H9 (cell line): ENCODE measurements around the gene KICS2. TPM values are rescaled to one million over a fixed set of nuclear protein-coding genes. Genes with fewer than 3 reads are reported as not detected.

Experiments
- DNase-seq: peaks from one replicate; pipeline ENCODE4 v3.0.0-alpha.2; 2017
- H2AFZ ChIP-seq: one replicate; pipeline ENCODE4 v1.6.1; 2013; ENCODE audit warnings: mild to moderate bottlenecking, low read length, control low read depth, moderate library complexity
- H2AK5ac ChIP-seq: 2 replicates; pipeline ENCODE4 v1.6.1; 2013; ENCODE audit warnings: low read length, control low read depth, mixed read lengths; ENCODE audit not compliant: insufficient read length
- H2BK120ac ChIP-seq: one replicate; pipeline ENCODE4 v1.6.1; 2013; ENCODE audit warnings: low read depth, mild to moderate bottlenecking, low read length, control low read depth, inconsistent platforms; ENCODE audit not compliant: poor library complexity, severe bottlenecking
- H2BK12ac ChIP-seq: 2 replicates; pipeline ENCODE4 v1.6.1; 2013; ENCODE audit warnings: low read length, control low read depth, mixed read lengths, low read depth; ENCODE audit not compliant: insufficient read length
- H2BK15ac ChIP-seq: 2 replicates; pipeline ENCODE4 v1.6.1; 2013; ENCODE audit warnings: low read depth, low read length, control low read depth
- H2BK20ac ChIP-seq: one replicate; pipeline ENCODE4 v1.6.1; 2013; ENCODE audit warnings: low read depth, mild to moderate bottlenecking, low read length, control low read depth, inconsistent platforms; ENCODE audit not compliant: poor library complexity, severe bottlenecking
- H2BK5ac ChIP-seq: 2 replicates; pipeline ENCODE4 v1.6.1; 2013; ENCODE audit warnings: low read length, control low read depth, mixed read lengths; ENCODE audit not compliant: insufficient read length
- H3K14ac ChIP-seq: 2 replicates; pipeline ENCODE4 v1.6.1; 2013; ENCODE audit warnings: low read length, control low read depth; ENCODE audit not compliant: insufficient read depth
- H3K18ac ChIP-seq: 2 replicates; pipeline ENCODE4 v1.6.1; 2013; ENCODE audit warnings: low read depth, mild to moderate bottlenecking, mixed read lengths, low read length, control low read depth; ENCODE audit not compliant: insufficient read length
- H3K23ac ChIP-seq: 2 replicates; pipeline ENCODE4 v1.6.1; 2013; ENCODE audit warnings: low read length, control low read depth, mixed read lengths, low read depth; ENCODE audit not compliant: insufficient read length
- H3K23me2 ChIP-seq: 2 replicates; pipeline ENCODE4 v1.6.1; 2013; ENCODE audit warnings: low read depth, mild to moderate bottlenecking, mixed read lengths, low read length, control low read depth; ENCODE audit not compliant: insufficient read length, poor library complexity, severe bottlenecking
- H3K27ac ChIP-seq: 2 replicates; pipeline ENCODE4 v1.5.1; 2013; ENCODE audit warnings: low read length, control low read depth, mixed read lengths, low read depth; ENCODE audit not compliant: insufficient read length
- H3K27me3 ChIP-seq: 2 replicates; pipeline ENCODE4 v1.6.1; 2013; ENCODE audit warnings: low read length, control low read depth, inconsistent platforms; ENCODE audit not compliant: insufficient read depth
- H3K4ac ChIP-seq: 2 replicates; pipeline ENCODE4 v1.6.1; 2013; ENCODE audit warnings: low read depth, mild to moderate bottlenecking, control low read depth, inconsistent platforms, low read length, moderate library complexity
- H3K4me1 ChIP-seq: 2 replicates; pipeline ENCODE4 v1.6.1; 2013; ENCODE audit warnings: low read length, control low read depth, inconsistent platforms; ENCODE audit not compliant: insufficient read depth
- H3K4me2 ChIP-seq: 2 replicates; pipeline ENCODE4 v1.6.1; 2013; ENCODE audit warnings: low read length, control low read depth, mixed read lengths; ENCODE audit not compliant: insufficient read length, insufficient read depth
- H3K56ac ChIP-seq: 2 replicates; pipeline ENCODE4 v1.6.1; 2013; ENCODE audit warnings: low read depth, mild to moderate bottlenecking, mixed read lengths, low read length, control low read depth; ENCODE audit not compliant: insufficient read length
- H3K79me1 ChIP-seq: 2 replicates; pipeline ENCODE4 v1.6.1; 2013; ENCODE audit warnings: low read depth, mild to moderate bottlenecking, moderate library complexity, low read length, control low read depth, inconsistent platforms; ENCODE audit not compliant: insufficient read depth, poor library complexity, severe bottlenecking
- H3K79me2 ChIP-seq: 2 replicates; pipeline ENCODE4 v1.6.1; 2013; ENCODE audit warnings: low read length, control low read depth, inconsistent platforms; ENCODE audit not compliant: insufficient read depth
- H3K9ac ChIP-seq: 2 replicates; pipeline ENCODE4 v1.6.1; 2013; ENCODE audit warnings: low read length, control low read depth, mixed read lengths; ENCODE audit not compliant: insufficient read length; ENCODE audit errors: extremely low read depth
- H3K9me3 ChIP-seq: one replicate; pipeline ENCODE4 v1.6.1; 2013; ENCODE audit warnings: low read depth, low read length, inconsistent platforms; ENCODE audit not compliant: control insufficient read depth
- H3T11ph ChIP-seq: one replicate; pipeline ENCODE4 v1.6.1; 2013; ENCODE audit warnings: mild to moderate bottlenecking, low read length, control low read depth, inconsistent platforms
- H4K20me1 ChIP-seq: one replicate; pipeline ENCODE4 v1.6.1; 2013; ENCODE audit not compliant: control insufficient read depth, insufficient read length, insufficient read depth
- H4K5ac ChIP-seq: 2 replicates; pipeline ENCODE4 v1.6.1; 2013; ENCODE audit warnings: low read depth, mild to moderate bottlenecking, mixed read lengths, low read length, control low read depth; ENCODE audit not compliant: insufficient read length
- H4K8ac ChIP-seq: replicated peaks from 2 replicates; pipeline ENCODE4 v1.6.1; 2013; ENCODE audit warnings: low read length, control low read depth, mixed read lengths, low read depth; ENCODE audit not compliant: insufficient read length
- H4K91ac ChIP-seq: 2 replicates; pipeline ENCODE4 v1.6.1; 2013; ENCODE audit warnings: low read depth, mild to moderate bottlenecking, moderate library complexity, mixed read lengths, low read length, control low read depth; ENCODE audit not compliant: insufficient read length
- H3K27ac Mint-ChIP-seq, 3 experiments: 2 replicates in 2 of 3; 3 replicates in 1 of 3; pipeline ENCODE4 v1.8.0; 2020 to 2021; ENCODE audit warnings: mixed read lengths in 3 of 3, mild to moderate bottlenecking in 1 of 3, moderate library complexity in 1 of 3
- H3K27me3 Mint-ChIP-seq: 2 replicates; pipeline ENCODE4 v1.8.0; 2021; ENCODE audit warnings: low read depth, mild to moderate bottlenecking, moderate library complexity, mixed read lengths
- H3K36me3 Mint-ChIP-seq, 3 experiments: 2 replicates in 2 of 3; 3 replicates in 1 of 3; pipeline ENCODE4 v1.8.0; 2020 to 2021; ENCODE audit warnings: low read depth in 3 of 3, mixed read lengths in 3 of 3; ENCODE audit not compliant: insufficient read depth in 1 of 3
- H3K4me1 Mint-ChIP-seq, 2 experiments: 2 replicates each; pipeline ENCODE4 v1.8.0; 2020; ENCODE audit warnings: mixed read lengths in 2 of 2
- H3K4me3 Mint-ChIP-seq, 2 experiments: 2 replicates in 1 of 2; 3 replicates in 1 of 2; pipeline ENCODE4 v1.8.0; 2020 to 2021; ENCODE audit warnings: mild to moderate bottlenecking in 2 of 2, mixed read lengths in 2 of 2, moderate library complexity in 1 of 2
- H3K9me3 Mint-ChIP-seq, 2 experiments: 2 replicates in 1 of 2; 3 replicates in 1 of 2; pipeline ENCODE4 v1.8.0; 2020; ENCODE audit warnings: mild to moderate bottlenecking in 2 of 2, mixed read lengths in 2 of 2, moderate library complexity in 1 of 2
- CTCF ChIP-seq: fragments of 200-600 bp; sonication (generic); conservative IDR thresholded peaks from 3 replicates; pipeline ENCODE4 v1.8.0; 2021; ENCODE audit warnings: antibody characterized with exemption, mild to moderate bottlenecking
- WGBS: extraction: QIAGEN DNeasy Blood & Tissue Kit; methylation state at CpG from one replicate; pipeline ENCODE4 v1.1.7; 2013; ENCODE audit warnings: missing lambda C conversion rate, low lambda C conversion rate, mixed read lengths; ENCODE audit not compliant: insufficient read length; ENCODE audit errors: extremely low coverage; 5-methylcytosine and 5-hydroxymethylcytosine counted together
- total RNA-seq: library from RNA; stranded (reverse); gene quantifications from 2 replicates; pipeline ENCODE4 v1.2.1, GENCODE V29; 2021

The KICS2 gene
- total RNA-seq, 1 experiment from 2014 or later, result 7.3 TPM

GRCh38 chr12:64184216-64184615 is 37.9 kb downstream of the KICS2 start:
- H3K4me1 ChIP-seq, result no peaks in the 10 kb centered on the region
- WGBS, result no CpG with 5 or more reads among the region's 1 CpG
- H3K56ac ChIP-seq, result no peak overlapping the region
- no peak overlapping the region for H2BK12ac ChIP-seq
- no peaks in the 10 kb centered on the region; a peak in 2 of 4 replicates for H3K4me1 Mint-ChIP-seq
- H3K23ac ChIP-seq, result no peak overlapping the region
- H4K20me1 ChIP-seq, result no peaks in the 10 kb centered on the region
- no peak overlapping the region for H2AFZ ChIP-seq
- H4K8ac ChIP-seq, result no peak overlapping the region
- H3K27me3 ChIP-seq, result no peaks in the 10 kb centered on the region
- no peaks in the 10 kb centered on the region for H3K79me1 ChIP-seq
- no peak overlapping the region for H4K91ac ChIP-seq
- no peaks in the 10 kb centered on the region for H3K27me3 Mint-ChIP-seq
- H3K23me2 ChIP-seq, result no peaks in the 10 kb centered on the region
- H3K4me3 Mint-ChIP-seq, result no peak overlapping the region
- H3K27ac ChIP-seq, result no peak overlapping the region
- H2BK5ac ChIP-seq, result no peak overlapping the region
- no peak overlapping the region for H3K4ac ChIP-seq
- no peaks in the 10 kb centered on the region for H3K9me3 ChIP-seq
- no peak overlapping the region for H2BK120ac ChIP-seq
- no peaks in the 10 kb centered on the region for H3K9me3 Mint-ChIP-seq
- no peak for TF ChIP-seq CTCF
- H3K79me2 ChIP-seq, result no peaks in the 10 kb centered on the region
- H2BK15ac ChIP-seq, result no peak overlapping the region
- H3T11ph ChIP-seq, result no peak overlapping the region
- H3K27ac Mint-ChIP-seq, result no peak overlapping the region
- H3K18ac ChIP-seq, result no peak overlapping the region
- H3K14ac ChIP-seq, result no peak overlapping the region
- no peak overlapping the region for H4K5ac ChIP-seq
- no peak overlapping the region for H2AK5ac ChIP-seq
- no peak for DNase-seq
- no peak overlapping the region for H3K4me2 ChIP-seq
- no peaks in the 10 kb centered on the region for H3K36me3 Mint-ChIP-seq
- no peak overlapping the region for H2BK20ac ChIP-seq
- no peak overlapping the region for H3K9ac ChIP-seq
